ENCODE results near the gene SKI. TPM values are rescaled to one million over a fixed set of nuclear protein-coding genes. Genes with fewer than 3 reads are reported as not detected.

The SKI gene
- total and polyA plus RNA-seq, 2 experiments from 2014 or later, result 9.3 to 66.8 TPM

GRCh38 chr1:2290595-2291510, 62.7 kb downstream of the SKI start (continued):
- TF ChIP-seq ZNF462 (CRISPR knock-in tag; IDR thresholded peaks at IDR 0.05) (no peak), CTCF (conservative IDR thresholded peaks at IDR 0.05; ENCODE audit: low read depth in 2 of 2) (no peak), ZNF114 (CRISPR knock-in tag; IDR thresholded peaks at IDR 0.05) (no peak), POLR2AphosphoS5 (IDR thresholded peaks at IDR 0.05; ENCODE audit: low read depth) (no peak), CREB1 (CRISPR knock-in tag; IDR thresholded peaks at IDR 0.05; ENCODE audit: low read depth) (no peak), EZH2 (IDR thresholded peaks at IDR 0.05; ENCODE audit: low read depth, unreplicated experiment) (no peak)

Data from GM23338 (cell line).